Measurements from ENCODE around the gene PGPEP1. TPM values are rescaled to one million over a fixed set of nuclear protein-coding genes. Genes with fewer than 3 reads are reported as not detected.

Gene PGPEP1
- total RNA-seq, 1 donor from 2014 or later = 27.5 TPM

- Histone ChIP-seq H3K9me3 (no peaks in the 10 kb centered on the region), H3K4me3 (peak overlapping the region; percentile 62 to 68), H3K36me3 (no peaks in the 10 kb centered on the region), H3K4me1 (peaks cover 35% of the 10 kb centered on the region), H3K27ac (peak overlapping the region; percentile 99), H3K27me3 (no peaks in the 10 kb centered on the region)
- TF ChIP-seq POLR2AphosphoS5 (IDR thresholded peaks at IDR 0.05; ENCODE audit: insufficient read depth in 1 of 2, low read depth in 1 of 2) (peak in 1 of 2 donors; percentile 49), POLR2A (IDR thresholded peaks at IDR 0.05) (no peak), CTCF (IDR thresholded peaks at IDR 0.05) (no peak)
- no peak for DNase-seq (ENCODE audit: extremely low spot score in 2 of 2)
- intact Hi-C loops (cut with DNase I) = no loop called here
Observed at GRCh38 chr19:18292810-18293641, 47.4 kb upstream of the PGPEP1 start.

- DNase-seq (ENCODE audit: extremely low spot score in 2 of 2) = no peak
- Histone ChIP-seq H3K27me3 (no peaks in the 10 kb centered on the region), H3K9me3 (no peaks in the 10 kb centered on the region), H3K4me3 (peak overlapping the region; percentile 62 to 68), H3K4me1 (peaks cover 30% of the 10 kb centered on the region), H3K36me3 (no peaks in the 10 kb centered on the region), H3K27ac (peak overlapping the region; percentile 99)
- TF ChIP-seq POLR2A (IDR thresholded peaks at IDR 0.05) (no peak), CTCF (IDR thresholded peaks at IDR 0.05) (no peak), POLR2AphosphoS5 (IDR thresholded peaks at IDR 0.05; ENCODE audit: insufficient read depth in 1 of 2, low read depth in 1 of 2) (no peak)
- intact Hi-C loops (cut with DNase I) = no loop called here
Observed at GRCh38 chr19:18293642-18294466, 46.5 kb upstream of the PGPEP1 start.

DNA sequence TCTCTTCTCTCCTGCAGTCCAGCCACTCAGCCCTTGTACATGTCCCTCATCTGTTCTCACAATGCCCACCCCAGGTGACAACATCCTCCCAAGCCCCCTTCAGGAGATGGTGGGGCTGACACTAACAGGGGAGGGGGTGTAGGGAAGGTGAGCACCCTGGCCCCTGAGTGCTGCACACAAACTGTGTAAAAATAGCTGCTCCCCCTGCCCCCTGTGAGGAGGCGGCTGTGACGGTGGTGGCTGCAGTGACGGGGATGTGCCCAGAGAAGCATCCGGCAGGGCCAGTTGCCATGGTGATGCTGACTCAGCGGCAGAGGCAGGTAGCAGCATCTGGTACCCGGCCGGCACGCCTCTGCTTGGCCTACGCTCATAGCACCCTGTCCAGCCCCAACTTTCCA lies 45.9 kb upstream of the PGPEP1 start:
- Histone ChIP-seq H3K27ac (peak overlapping the region; percentile 99), H3K9me3 (no peaks in the 10 kb centered on the region), H3K36me3 (no peaks in the 10 kb centered on the region), H3K4me1 (peaks cover 30% of the 10 kb centered on the region), H3K4me3 (no peak overlapping the region), H3K27me3 (no peaks in the 10 kb centered on the region)
- no peak for TF ChIP-seq CTCF (IDR thresholded peaks at IDR 0.05)
- no peak for TF ChIP-seq POLR2A (IDR thresholded peaks at IDR 0.05)
- TF ChIP-seq POLR2AphosphoS5 (IDR thresholded peaks at IDR 0.05; ENCODE audit: insufficient read depth in 1 of 2, low read depth in 1 of 2) = no peak
- intact Hi-C loops (cut with DNase I) = no loop called here
- DNase-seq (ENCODE audit: extremely low spot score in 2 of 2) = no peak

GRCh38 chr19:18295034-18295451 lies 45.4 kb upstream of the PGPEP1 start:
- DNase-seq (ENCODE audit: extremely low spot score in 2 of 2) = no peak
- TF ChIP-seq POLR2AphosphoS5 (IDR thresholded peaks at IDR 0.05; ENCODE audit: insufficient read depth in 1 of 2, low read depth in 1 of 2) = no peak
- no peak for TF ChIP-seq POLR2A (IDR thresholded peaks at IDR 0.05)
- no peak for TF ChIP-seq CTCF (IDR thresholded peaks at IDR 0.05)
- intact Hi-C loops (cut with DNase I) = no loop called here
- Histone ChIP-seq H3K27me3 (no peaks in the 10 kb centered on the region), H3K4me3 (no peak overlapping the region), H3K36me3 (no peaks in the 10 kb centered on the region), H3K9me3 (no peaks in the 10 kb centered on the region), H3K27ac (peak overlapping the region; percentile 99), H3K4me1 (peaks cover 30% of the 10 kb centered on the region)

Measured in vagina (tissue), 2 donors.